K562 (cell line): ENCODE data around the gene CHD5. TPM values are rescaled to one million over a fixed set of nuclear protein-coding genes. Genes with fewer than 3 reads are reported as not detected.
A peak's percentile ranks its signal among the peaks of the same experiment; 100 is the strongest.

Experiments used
- ATAC-seq: fragments of 200-7000 bp; cut with Tn5 transposase; 3 replicates; pipeline ENCODE4 v1.9.1; 2020; ENCODE audit warnings: moderate library complexity
- BruUV-seq: library from RNA; stranded (reverse); fragments of 400-500 nt; replicated peaks from 2 replicates; lab custom pipeline; 2021; lab: Mats Ljungman, UMichigan
- CTCF ChIA-PET: fragments of 300-600 bp; formaldehyde crosslinking; extraction: SDS; loops from one replicate; lab custom pipeline; 2021; ENCODE audit warnings: low intra/inter-chr PET ratio; lab: Yijun Ruan, JAX
- POLR2A ChIA-PET: fragments of 300-600, 350-650 bp; sonication (Branson Sonifier 250); formaldehyde crosslinking; extraction: SDS; loops from one replicate; lab custom pipeline; 2021; ENCODE audit warnings: antibody characterized with exemption, inconsistent platforms; lab: Yijun Ruan, JAX
- DNase-seq, 4 experiments: peaks; one replicate each; pipeline versions ENCODE4 v3.0.0 to v3.0.0-alpha.2; 2011 to 2018; ENCODE audit warnings: low spot score in 3 of 4, mixed read lengths in 3 of 4; ENCODE audit errors: extremely low read depth in 1 of 4
- FAIRE-seq: peaks from 2 replicates; lab custom pipeline; 2011; peaks lifted over from hg19 to GRCh38; lab: Jason Lieb, UNC
- H2AFZ ChIP-seq: 2 replicates; pipeline ENCODE4 v1.6.0; 2011; ENCODE audit warnings: low read depth, low read length, control low read depth, inconsistent platforms
- H3K27ac ChIP-seq: fragments of 200-600 bp; 3 replicates; pipeline ENCODE4 v1.8.0; 2011; ENCODE audit warnings: low read depth, mild to moderate bottlenecking, control low read depth, inconsistent platforms, low read length, moderate library complexity, mixed read lengths; ENCODE audit errors: extremely low read depth
- H3K27me3 ChIP-seq, 2 experiments: fragments of 300-600 bp in 1 of 2; 2 replicates in 1 of 2; 3 replicates in 1 of 2; pipeline versions ENCODE4 v1.6.0 to v1.8.0; 2011; ENCODE audit warnings: inconsistent platforms in 2 of 2, low read length in 2 of 2, mild to moderate bottlenecking in 1 of 2, mixed read lengths in 1 of 2, moderate library complexity in 1 of 2; ENCODE audit not compliant: control insufficient read depth in 2 of 2, insufficient read depth in 2 of 2
- H3K36me3 ChIP-seq: fragments of 300-600 bp; 3 replicates; pipeline ENCODE4 v1.8.0; 2011; ENCODE audit warnings: mild to moderate bottlenecking, low read length, inconsistent platforms; ENCODE audit not compliant: control insufficient read depth, insufficient read depth
- H3K4me1 ChIP-seq, 2 experiments: fragments of 200-600 bp in 1 of 2; replicated peaks in 1 of 2; 2 replicates in 1 of 2; 3 replicates in 1 of 2; pipeline versions ENCODE4 v1.5.1 to v1.8.0; 2011; ENCODE audit warnings: inconsistent platforms in 2 of 2, low read length in 2 of 2, mild to moderate bottlenecking in 1 of 2, mixed read lengths in 1 of 2, moderate library complexity in 1 of 2; ENCODE audit not compliant: control insufficient read depth in 2 of 2, insufficient read depth in 2 of 2
- H3K4me2 ChIP-seq: 2 replicates; pipeline ENCODE4 v1.6.1; 2011; ENCODE audit warnings: low read length, control low read depth, inconsistent platforms, mixed read lengths; ENCODE audit not compliant: insufficient read depth
- H3K4me3 ChIP-seq: fragments of 200-600 bp; sonication (generic), shearing (Covaris generic); 2 replicates; pipeline ENCODE4 v1.5.1; 2016; ENCODE audit warnings: control low read depth, inconsistent platforms
- H3K79me2 ChIP-seq: fragments of 200-600 bp; 3 replicates; pipeline ENCODE4 v1.8.0; 2011; ENCODE audit warnings: low read length, inconsistent platforms; ENCODE audit not compliant: control insufficient read depth, insufficient read depth
- H3K9ac ChIP-seq, 2 experiments: 2 replicates each; pipeline versions ENCODE4 v1.6.0 to v1.6.1; 2011; ENCODE audit warnings: low read depth in 2 of 2, low read length in 2 of 2, control low read depth in 1 of 2, inconsistent platforms in 1 of 2, mild to moderate bottlenecking in 1 of 2, mixed read lengths in 1 of 2; ENCODE audit not compliant: insufficient read depth in 1 of 2
- H3K9me1 ChIP-seq: one replicate; pipeline ENCODE4 v1.6.0; 2011; ENCODE audit warnings: inconsistent platforms, mild to moderate bottlenecking, low read length, moderate library complexity; ENCODE audit not compliant: control insufficient read depth, insufficient read depth
- H3K9me3 ChIP-seq: replicated peaks from 2 replicates; pipeline ENCODE4 v1.5.1; 2011; ENCODE audit warnings: low read depth, low read length, inconsistent platforms; ENCODE audit not compliant: control insufficient read depth, insufficient read depth
- H4K20me1 ChIP-seq: replicated peaks from 2 replicates; pipeline ENCODE4 v1.6.1; 2011; ENCODE audit warnings: low read length, inconsistent platforms, mixed read lengths; ENCODE audit not compliant: control insufficient read depth, insufficient read depth
- ATF4 ChIP-seq: fragments of 450-650 bp; formaldehyde crosslinking; IDR thresholded peaks from 2 replicates; pipeline ENCODE4 v1.4.0; 2022; ENCODE audit warnings: mild to moderate bottlenecking, moderate library complexity
- BMI1 ChIP-seq: fragments of 150-350 bp; IDR thresholded peaks from 2 replicates; pipeline ENCODE4 v1.6.1; 2014; ENCODE audit warnings: low read length
- ESRRA ChIP-seq: fragments of 450-650 bp; IDR thresholded peaks from 2 replicates; pipeline ENCODE4 v1.6.1; 2014; ENCODE audit warnings: low read depth, mild to moderate bottlenecking, moderate library complexity, borderline replicate concordance
- NCOA1 ChIP-seq: fragments of 450-650 bp; IDR thresholded peaks from 2 replicates; pipeline ENCODE4 v1.6.1; 2016; ENCODE audit warnings: low read depth
- NR2C2 ChIP-seq, 2 experiments: fragments of 200-800 bp in 1 of 2; sonication (Bioruptor generic) in 1 of 2; sonication (generic) in 1 of 2; formaldehyde crosslinking in 1 of 2; IDR thresholded peaks; 2 replicates each; pipeline versions ENCODE4 v1.6.1 to v1.8.0; 2016 to 2022; ENCODE audit warnings: mild to moderate bottlenecking in 1 of 2, missing compliant biosample characterization in 1 of 2, missing genetic modification characterization in 1 of 2, missing genetic modification reagents in 1 of 2
- PHB ChIP-seq: fragments of 250-450 bp; sonication (Bioruptor Pico); IDR thresholded peaks from 2 replicates; pipeline ENCODE4 v1.5.0; 2021
- RFX1 ChIP-seq: fragments of 450-650 bp; IDR thresholded peaks from 2 replicates; pipeline ENCODE4 v1.6.1; 2016; ENCODE audit warnings: mild to moderate bottlenecking, moderate library complexity
- SMAD3 ChIP-seq: fragments of 450-650 bp; formaldehyde crosslinking; conservative IDR thresholded peaks from 2 replicates; pipeline ENCODE4 v1.4.0; 2020; ENCODE audit warnings: mild to moderate bottlenecking
- SRF ChIP-seq, 2 experiments: fragments of 250-450, 450-650 bp in 1 of 2; sonication (Bioruptor Pico) in 1 of 2; sonication (generic) in 1 of 2; formaldehyde crosslinking; IDR thresholded peaks; 2 replicates each; pipeline versions ENCODE4 v1.5.0 to v1.5.1; 2020 to 2022; ENCODE audit warnings: mild to moderate bottlenecking in 1 of 2, missing genetic modification reagents in 1 of 2
- WGBS: fragments of 100-300 bp; shearing (Covaris generic); methylation state at CpG from one replicate; pipeline ENCODE4 v1.1.6; 2016; ENCODE audit warnings: low coverage, mixed read lengths; ENCODE audit not compliant: insufficient coverage; ENCODE audit errors: missing lambda C conversion rate; 5-methylcytosine and 5-hydroxymethylcytosine counted together
- in situ Hi-C: fragments of 300-500 bp; cut with MboI; formaldehyde crosslinking; loops from 4 replicates; pipeline ENCODE4 v1.15.0; 2018; ENCODE audit warnings: inconsistent platforms, mixed read lengths
- intact Hi-C: fragments of 100-400 bp; cut with micrococcal nuclease; formaldehyde crosslinking; loops from 2 replicates; pipeline ENCODE4 v1.14.2; 2022
- polyA plus RNA-seq, 8 experiments: library from polyadenylated mRNA; depleted of rRNA in 4 of 8; stranded (reverse) in 5 of 8; unstranded in 3 of 8; fragments of >200 nt; fragmentation: Nextera tagmentation in 2 of 8; fragmentation: Illumina TruSeq in 1 of 8; extraction: Ambion mirVana in 2 of 8; extraction: Trizol in 1 of 8; gene quantifications; 2 replicates each; pipeline versions ENCODE4 v1.2.1 to v1.2.3, GENCODE V29; 2011 to 2014; ENCODE audit warnings: inconsistent platforms in 1 of 8, missing spikeins in 1 of 8
- total RNA-seq, 7 experiments: library from RNA; depleted of rRNA in 6 of 7; stranded (reverse); fragments of >200 nt in 6 of 7; fragmentation: Illumina TruSeq in 2 of 7; extraction: Trizol in 2 of 7; gene quantifications; 2 replicates each; pipeline versions ENCODE4 v1.2.1 to v1.2.3, GENCODE V29; 2011 to 2021; ENCODE audit warnings: low replicate concordance in 1 of 7

The CHD5 gene
- total and polyA plus RNA-seq, 9 of the 15 experiments (the other 6 are each of a cell fraction or from before 2014, with no cell fraction given): 0.03 to 0.52 (median 0.11) TPM; not detected in 2

GRCh38 chr1:6163973-6164617 is 16.0 kb downstream of the CHD5 start:
- ATAC-seq (no peak), FAIRE-seq (no peak), DNase-seq (no peak)
- H3K9me3 ChIP-seq: no peaks in the 10 kb centered on the region
- H3K4me3 ChIP-seq: no peak overlapping the region
- no peak overlapping the region for H3K4me2 ChIP-seq
- intact Hi-C loops: no loop called here
- ChIA-PET POLR2A (no interaction called here), CTCF (no interaction called here)
- peaks cover 60 to 91% of the 10 kb centered on the region in 2 experiments for H3K27me3 ChIP-seq
- no peak overlapping the region for H3K9ac ChIP-seq
- peaks cover 3% of the 10 kb centered on the region for H3K9me1 ChIP-seq
- no peak overlapping the region for H3K27ac ChIP-seq
- H4K20me1 ChIP-seq: peaks cover 59% of the 10 kb centered on the region
- TF ChIP-seq NCOA1 (no peak), BMI1 (0 out of 2 replicates have a peak, but pooled peaks have one; percentile 19), RFX1 (peak; percentile 89)
- in situ Hi-C loops: no loop called here
- no peaks in the 10 kb centered on the region for H3K79me2 ChIP-seq
- no peak overlapping the region for H2AFZ ChIP-seq
- peaks cover 0 to 4% of the 10 kb centered on the region in 2 experiments; a peak in 2 of 5 replicates for H3K4me1 ChIP-seq
- H3K36me3 ChIP-seq: no peaks in the 10 kb centered on the region
- BruUV-seq: no TSS peak
- under 1% methylated on average over 19 of the region's 19 CpGs for WGBS

- Histone ChIP-seq H3K4me2 (no peak overlapping the region), H3K4me3 (no peak overlapping the region), H3K9ac (no peak overlapping the region), H3K9me1 (peaks cover 3% of the 10 kb centered on the region), H3K9me3 (no peaks in the 10 kb centered on the region), H3K79me2 (no peaks in the 10 kb centered on the region), H2AFZ (no peak overlapping the region), H3K4me1 (peaks cover 0 to 3% of the 10 kb centered on the region in 2 experiments; a peak in 2 of 5 replicates), H4K20me1 (peaks cover 55% of the 10 kb centered on the region), H3K27me3 (peaks cover 57 to 89% of the 10 kb centered on the region in 2 experiments), H3K27ac (no peak overlapping the region), H3K36me3 (no peaks in the 10 kb centered on the region)
- POLR2A ChIA-PET: no interaction called here
- CTCF ChIA-PET: no interaction called here
- TF ChIP-seq SMAD3 (CRISPR knock-in tag) (no peak), SRF (CRISPR knock-in tag; IDR thresholded peaks at IDR 0.05) (no peak), PHB (CRISPR knock-in tag) (no peak), NR2C2 (CRISPR knock-in tag; IDR thresholded peaks at IDR 0.05) (no peak), NR2C2 (tag; IDR thresholded peaks at IDR 0.05) (no peak), ATF4 (CRISPR knock-in tag) (no peak), ESRRA (peak; percentile 51)
- no TSS peak for BruUV-seq
- in situ Hi-C loops: no loop called here
- ATAC-seq (no peak), DNase-seq (no peak), FAIRE-seq (peak; percentile 23)
- intact Hi-C loops: no loop called here
- WGBS: 2% methylated on average over 15 of the region's 15 CpGs
These were observed 16.7 kb downstream of the CHD5 start for GRCh38 chr1:6163191-6163972.
